Neural cell (in vitro differentiated cells): ENCODE measurements around the gene INO80E. TPM values are rescaled to one million over a fixed set of nuclear protein-coding genes. Genes with fewer than 3 reads are reported as not detected.

Experiments
- H2AFZ ChIP-seq: fragments of 200-600, 300-800 bp; sonication (generic), shearing (Covaris generic); 2 replicates; pipeline ENCODE4 v1.6.0; 2014; ENCODE audit warnings: low read depth, mild to moderate bottlenecking, antibody characterized with exemption, low read length, moderate library complexity
- H3F3A ChIP-seq: fragments of 200-600 bp; shearing (Covaris generic); 2 replicates; pipeline ENCODE4 v1.6.1; 2016; ENCODE audit warnings: mild to moderate bottlenecking, moderate library complexity, mixed read lengths, antibody characterized with exemption, low read length; ENCODE audit not compliant: insufficient read depth, poor library complexity, severe bottlenecking
- H3K27ac ChIP-seq: fragments of 200-600, 300-800 bp; sonication (generic), shearing (Covaris generic); 2 replicates; pipeline ENCODE4 v1.5.1; 2014; ENCODE audit warnings: mild to moderate bottlenecking, low read length, moderate library complexity
- H3K27me3 ChIP-seq: fragments of 300-800, 200-600 bp; sonication (generic), shearing (Covaris generic); 2 replicates; pipeline ENCODE4 v1.6.0; 2014; ENCODE audit warnings: mild to moderate bottlenecking, low read depth, low read length, moderate library complexity; ENCODE audit not compliant: insufficient read depth
- H3K36me3 ChIP-seq: fragments of 300-800, 200-600 bp; sonication (generic), shearing (Covaris generic); 2 replicates; pipeline ENCODE4 v1.5.1; 2014; ENCODE audit warnings: mild to moderate bottlenecking, antibody characterized with exemption, low read length, moderate library complexity; ENCODE audit not compliant: insufficient read depth
- H3K4me2 ChIP-seq: fragments of 300-800, 200-600 bp; sonication (generic), shearing (Covaris generic); 2 replicates; pipeline ENCODE4 v1.6.0; 2014; ENCODE audit warnings: mild to moderate bottlenecking, low read length
- H3K4me3 ChIP-seq: fragments of 300-800, 200-600 bp; sonication (generic), shearing (Covaris generic); 2 replicates; pipeline ENCODE4 v1.5.1; 2014; ENCODE audit warnings: mild to moderate bottlenecking, low read length, moderate library complexity
- H3K79me2 ChIP-seq: fragments of 200-600 bp; shearing (Covaris generic); replicated peaks from 2 replicates; pipeline ENCODE4 v1.6.0; 2014; ENCODE audit warnings: mild to moderate bottlenecking, low read length, moderate library complexity; ENCODE audit not compliant: insufficient read depth
- H3K9ac ChIP-seq: fragments of 300-800, 200-600 bp; sonication (generic), shearing (Covaris generic); 2 replicates; pipeline ENCODE4 v1.6.1; 2016; ENCODE audit warnings: mild to moderate bottlenecking, low read length, mixed read lengths
- H3K9me2 ChIP-seq: fragments of 200-600 bp; shearing (Covaris generic); 2 replicates; pipeline ENCODE4 v1.6.1; 2016; ENCODE audit warnings: mild to moderate bottlenecking, low read length, mixed read lengths; ENCODE audit not compliant: insufficient read depth
- H3K9me3 ChIP-seq: fragments of 200-600, 300-800 bp; sonication (generic), shearing (Covaris generic); 2 replicates; pipeline ENCODE4 v1.6.1; 2016; ENCODE audit warnings: mild to moderate bottlenecking, mixed run types, low read length, moderate library complexity, mixed read lengths
- H4K20me1 ChIP-seq: fragments of 200-600 bp; shearing (Covaris generic); 2 replicates; pipeline ENCODE4 v1.6.1; 2016; ENCODE audit warnings: mild to moderate bottlenecking, mixed run types; ENCODE audit not compliant: insufficient read depth
- EP300 ChIP-seq: fragments of 450-650 bp; conservative IDR thresholded peaks from 2 replicates; pipeline ENCODE4 v1.6.1; 2014; ENCODE audit warnings: antibody characterized with exemption, mild to moderate bottlenecking, moderate library complexity; ENCODE audit not compliant: poor library complexity, severe bottlenecking
- EZH2 ChIP-seq: fragments of 200-600, 300-800 bp; shearing (Covaris generic), sonication (generic); IDR thresholded peaks from 2 replicates; pipeline ENCODE4 v1.6.1; 2014; ENCODE audit warnings: antibody characterized with exemption, low read length, borderline replicate concordance, mild to moderate bottlenecking; ENCODE audit not compliant: insufficient read depth, poor library complexity, severe bottlenecking
- MXI1 ChIP-seq: fragments of 450-650 bp; conservative IDR thresholded peaks from 2 replicates; pipeline ENCODE4 v1.6.1; 2014; ENCODE audit warnings: antibody characterized with exemption, mild to moderate bottlenecking; ENCODE audit not compliant: poor library complexity, severe bottlenecking
- POLR2AphosphoS5 ChIP-seq: IDR thresholded peaks from 2 replicates; pipeline ENCODE4 v1.6.1; 2012
- RAD21 ChIP-seq: fragments of 450-650 bp; conservative IDR thresholded peaks from 2 replicates; pipeline ENCODE4 v1.6.1; 2014; ENCODE audit warnings: antibody characterized with exemption, mild to moderate bottlenecking, moderate library complexity
- SMC3 ChIP-seq: fragments of 450-650 bp; conservative IDR thresholded peaks from 2 replicates; pipeline ENCODE4 v1.6.1; 2014; ENCODE audit warnings: antibody characterized with exemption, mild to moderate bottlenecking, moderate library complexity; ENCODE audit not compliant: poor library complexity
- TAF1 ChIP-seq: IDR thresholded peaks from 2 replicates; pipeline ENCODE4 v1.6.1; 2012; ENCODE audit warnings: low read depth
- polyA plus RNA-seq: library from polyadenylated mRNA; depleted of rRNA; stranded (reverse); fragments of >200 nt; gene quantifications from 2 replicates; pipeline ENCODE4 v1.2.3, GENCODE V29; 2014
- TF ChIP-seq, protein P1 (sequence below): fragments of 450-650 bp; IDR thresholded peaks from 2 replicates; pipeline ENCODE4 v1.5.1; 2014; ENCODE audit warnings: antibody characterized with exemption, mild to moderate bottlenecking, moderate library complexity; ENCODE audit not compliant: poor library complexity, severe bottlenecking
- TF ChIP-seq, protein P2 (sequence below): IDR thresholded peaks from 2 replicates; pipeline ENCODE4 v1.6.1; 2012; ENCODE audit warnings: borderline replicate concordance

Gene INO80E
- polyA plus RNA-seq, 1 donor from 2014 or later, result 130 TPM

DNA sequence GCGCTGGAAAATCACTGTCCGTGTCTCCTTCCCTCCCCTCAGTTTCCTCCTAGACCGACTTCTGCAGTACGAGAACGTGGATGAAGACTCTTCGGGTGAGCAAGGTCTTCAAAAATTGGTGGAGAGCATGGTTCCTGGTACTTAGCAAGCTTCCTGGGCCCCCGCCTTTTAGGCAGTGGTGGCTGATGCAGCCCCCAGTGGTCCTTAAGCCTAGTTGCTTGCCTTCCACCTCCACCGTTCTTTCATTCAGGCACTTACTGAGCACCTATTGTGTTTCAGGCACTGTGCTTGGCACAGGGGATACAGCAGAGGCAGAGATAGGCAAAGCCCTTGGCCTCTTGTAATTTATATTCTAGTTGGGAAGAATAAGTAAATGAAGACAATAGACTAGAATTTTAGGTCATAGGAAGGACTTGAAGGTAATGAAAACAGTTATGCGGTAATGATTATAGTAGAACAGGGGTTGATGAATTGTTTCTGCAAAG is 767 bp downstream of the INO80E start:
- peaks cover 7% of the 10 kb centered on the region for H3K79me2 ChIP-seq
- peak overlapping the region; percentile 94 for H3K4me3 ChIP-seq
- no peak overlapping the region for H3K27ac ChIP-seq
- no peaks in the 10 kb centered on the region for H3K27me3 ChIP-seq
- H2AFZ ChIP-seq, result no peak overlapping the region
- H3K9ac ChIP-seq, result peak overlapping the region; percentile 96
- H3K9me2 ChIP-seq, result no peaks in the 10 kb centered on the region
- no peak for TF ChIP-seq MXI1
- no peak for TF ChIP-seq EP300
- no peak for TF ChIP-seq EZH2
- TF ChIP-seq, protein P1, sequence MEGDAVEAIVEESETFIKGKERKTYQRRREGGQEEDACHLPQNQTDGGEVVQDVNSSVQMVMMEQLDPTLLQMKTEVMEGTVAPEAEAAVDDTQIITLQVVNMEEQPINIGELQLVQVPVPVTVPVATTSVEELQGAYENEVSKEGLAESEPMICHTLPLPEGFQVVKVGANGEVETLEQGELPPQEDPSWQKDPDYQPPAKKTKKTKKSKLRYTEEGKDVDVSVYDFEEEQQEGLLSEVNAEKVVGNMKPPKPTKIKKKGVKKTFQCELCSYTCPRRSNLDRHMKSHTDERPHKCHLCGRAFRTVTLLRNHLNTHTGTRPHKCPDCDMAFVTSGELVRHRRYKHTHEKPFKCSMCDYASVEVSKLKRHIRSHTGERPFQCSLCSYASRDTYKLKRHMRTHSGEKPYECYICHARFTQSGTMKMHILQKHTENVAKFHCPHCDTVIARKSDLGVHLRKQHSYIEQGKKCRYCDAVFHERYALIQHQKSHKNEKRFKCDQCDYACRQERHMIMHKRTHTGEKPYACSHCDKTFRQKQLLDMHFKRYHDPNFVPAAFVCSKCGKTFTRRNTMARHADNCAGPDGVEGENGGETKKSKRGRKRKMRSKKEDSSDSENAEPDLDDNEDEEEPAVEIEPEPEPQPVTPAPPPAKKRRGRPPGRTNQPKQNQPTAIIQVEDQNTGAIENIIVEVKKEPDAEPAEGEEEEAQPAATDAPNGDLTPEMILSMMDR, result no peak
- no peak for TF ChIP-seq RAD21
- TF ChIP-seq POLR2AphosphoS5, result no peak
- TF ChIP-seq TAF1, result no peak
- no peak for TF ChIP-seq SMC3
- TF ChIP-seq, protein P2, sequence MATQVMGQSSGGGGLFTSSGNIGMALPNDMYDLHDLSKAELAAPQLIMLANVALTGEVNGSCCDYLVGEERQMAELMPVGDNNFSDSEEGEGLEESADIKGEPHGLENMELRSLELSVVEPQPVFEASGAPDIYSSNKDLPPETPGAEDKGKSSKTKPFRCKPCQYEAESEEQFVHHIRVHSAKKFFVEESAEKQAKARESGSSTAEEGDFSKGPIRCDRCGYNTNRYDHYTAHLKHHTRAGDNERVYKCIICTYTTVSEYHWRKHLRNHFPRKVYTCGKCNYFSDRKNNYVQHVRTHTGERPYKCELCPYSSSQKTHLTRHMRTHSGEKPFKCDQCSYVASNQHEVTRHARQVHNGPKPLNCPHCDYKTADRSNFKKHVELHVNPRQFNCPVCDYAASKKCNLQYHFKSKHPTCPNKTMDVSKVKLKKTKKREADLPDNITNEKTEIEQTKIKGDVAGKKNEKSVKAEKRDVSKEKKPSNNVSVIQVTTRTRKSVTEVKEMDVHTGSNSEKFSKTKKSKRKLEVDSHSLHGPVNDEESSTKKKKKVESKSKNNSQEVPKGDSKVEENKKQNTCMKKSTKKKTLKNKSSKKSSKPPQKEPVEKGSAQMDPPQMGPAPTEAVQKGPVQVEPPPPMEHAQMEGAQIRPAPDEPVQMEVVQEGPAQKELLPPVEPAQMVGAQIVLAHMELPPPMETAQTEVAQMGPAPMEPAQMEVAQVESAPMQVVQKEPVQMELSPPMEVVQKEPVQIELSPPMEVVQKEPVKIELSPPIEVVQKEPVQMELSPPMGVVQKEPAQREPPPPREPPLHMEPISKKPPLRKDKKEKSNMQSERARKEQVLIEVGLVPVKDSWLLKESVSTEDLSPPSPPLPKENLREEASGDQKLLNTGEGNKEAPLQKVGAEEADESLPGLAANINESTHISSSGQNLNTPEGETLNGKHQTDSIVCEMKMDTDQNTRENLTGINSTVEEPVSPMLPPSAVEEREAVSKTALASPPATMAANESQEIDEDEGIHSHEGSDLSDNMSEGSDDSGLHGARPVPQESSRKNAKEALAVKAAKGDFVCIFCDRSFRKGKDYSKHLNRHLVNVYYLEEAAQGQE, result no peak
- H3K9me3 ChIP-seq, result no peaks in the 10 kb centered on the region
- no peaks in the 10 kb centered on the region for H3F3A ChIP-seq
- peak overlapping the region; percentile 80 for H3K4me2 ChIP-seq
- no peaks in the 10 kb centered on the region for H3K36me3 ChIP-seq
- H4K20me1 ChIP-seq, result no peaks in the 10 kb centered on the region

DNA sequence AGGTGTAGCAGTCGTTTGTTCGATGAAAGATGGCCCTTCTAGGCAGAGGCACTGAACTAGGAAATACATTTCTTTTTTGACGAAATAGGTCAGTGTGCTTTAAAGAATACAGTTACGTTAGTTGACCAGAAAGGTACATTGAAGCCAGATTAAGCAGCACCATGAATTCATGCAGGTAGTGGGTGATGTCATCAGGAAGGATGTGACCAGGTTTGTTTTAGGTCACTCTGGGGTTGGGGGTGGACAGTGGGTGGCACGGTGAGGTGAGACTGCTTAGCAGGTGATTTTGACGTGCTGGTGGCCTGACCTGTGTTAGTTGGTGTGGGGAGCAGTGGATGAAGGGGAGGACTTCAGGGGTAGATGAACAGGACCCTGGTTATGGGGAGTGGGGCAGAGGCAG is 3.6 kb downstream of the INO80E start:
- Histone ChIP-seq H3K4me2 (no peak overlapping the region), H3K9me3 (no peaks in the 10 kb centered on the region), H3K9ac (no peak overlapping the region), H3K27ac (no peak overlapping the region), H4K20me1 (no peaks in the 10 kb centered on the region), H3K27me3 (no peaks in the 10 kb centered on the region), H3F3A (no peaks in the 10 kb centered on the region), H3K36me3 (no peaks in the 10 kb centered on the region), H3K79me2 (peaks cover 7% of the 10 kb centered on the region), H2AFZ (no peak overlapping the region), H3K9me2 (no peaks in the 10 kb centered on the region), H3K4me3 (no peak overlapping the region)
- TF ChIP-seq, protein P2, result no peak
- TF ChIP-seq RAD21 (no peak), SMC3 (no peak), TAF1 (no peak)
- TF ChIP-seq, protein P1, result no peak
